GM12801 (cell line): ENCODE data around the gene EDC3.

Experiments
- TF ChIP-seq, protein P1 (sequence below): IDR thresholded peaks from one replicate; pipeline ENCODE4 v1.5.1; 2011; ENCODE audit warnings: control low read depth; ENCODE audit not compliant: insufficient read length; ENCODE audit errors: extremely low read depth

The EDC3 gene

GRCh38 chr15:74695597-74696397 lies at the start of gene EDC3:
Gene EDC3, minus strand, starts transcription at chr15:74696024. Its CDS starts 20,900 bp downstream, at chr15:74675124.
- TF ChIP-seq, protein P1, sequence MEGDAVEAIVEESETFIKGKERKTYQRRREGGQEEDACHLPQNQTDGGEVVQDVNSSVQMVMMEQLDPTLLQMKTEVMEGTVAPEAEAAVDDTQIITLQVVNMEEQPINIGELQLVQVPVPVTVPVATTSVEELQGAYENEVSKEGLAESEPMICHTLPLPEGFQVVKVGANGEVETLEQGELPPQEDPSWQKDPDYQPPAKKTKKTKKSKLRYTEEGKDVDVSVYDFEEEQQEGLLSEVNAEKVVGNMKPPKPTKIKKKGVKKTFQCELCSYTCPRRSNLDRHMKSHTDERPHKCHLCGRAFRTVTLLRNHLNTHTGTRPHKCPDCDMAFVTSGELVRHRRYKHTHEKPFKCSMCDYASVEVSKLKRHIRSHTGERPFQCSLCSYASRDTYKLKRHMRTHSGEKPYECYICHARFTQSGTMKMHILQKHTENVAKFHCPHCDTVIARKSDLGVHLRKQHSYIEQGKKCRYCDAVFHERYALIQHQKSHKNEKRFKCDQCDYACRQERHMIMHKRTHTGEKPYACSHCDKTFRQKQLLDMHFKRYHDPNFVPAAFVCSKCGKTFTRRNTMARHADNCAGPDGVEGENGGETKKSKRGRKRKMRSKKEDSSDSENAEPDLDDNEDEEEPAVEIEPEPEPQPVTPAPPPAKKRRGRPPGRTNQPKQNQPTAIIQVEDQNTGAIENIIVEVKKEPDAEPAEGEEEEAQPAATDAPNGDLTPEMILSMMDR, result no peak

DNA sequence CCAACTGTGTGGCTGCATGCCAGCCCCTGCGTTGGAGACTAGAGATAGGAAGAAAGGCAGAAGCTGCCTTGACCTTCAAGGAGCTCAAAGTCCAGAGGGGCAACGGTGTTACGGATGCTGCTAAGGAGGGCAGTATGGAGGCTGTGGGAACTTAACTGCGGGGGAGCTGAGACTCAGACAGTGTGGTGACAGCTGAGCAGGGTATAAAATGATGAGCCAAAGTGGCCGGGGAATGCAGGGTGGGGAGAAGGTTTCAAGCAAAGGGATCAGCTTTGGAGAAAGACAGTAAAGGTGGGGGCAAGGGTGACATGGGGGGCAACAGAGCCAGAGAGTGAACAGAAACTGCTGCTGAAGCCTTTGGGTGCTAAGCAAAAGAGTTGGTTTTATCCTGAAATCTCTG lies 46.6 kb upstream of the EDC3 start:
- TF ChIP-seq, protein P1, result no peak

DNA sequence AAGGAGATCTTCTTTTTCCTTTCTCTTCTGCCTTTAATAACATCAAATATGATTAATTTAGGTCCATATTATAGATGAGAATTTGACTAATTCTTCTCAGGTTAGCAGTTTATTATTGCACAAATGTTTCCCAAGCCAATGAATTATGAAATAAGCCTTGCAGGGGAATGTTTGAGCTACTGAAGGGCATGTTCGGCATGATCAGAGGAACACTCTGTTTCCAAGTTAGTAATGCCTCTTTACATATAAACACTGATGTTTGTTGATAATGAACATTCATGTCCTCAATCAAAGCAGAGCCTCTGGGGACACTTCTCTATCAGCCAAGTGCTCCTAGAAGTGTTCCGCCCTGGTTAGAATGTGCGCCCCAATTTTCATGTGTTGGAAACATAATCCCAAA lies 39.5 kb upstream of the EDC3 start:
- TF ChIP-seq, protein P1, result no peak

DNA sequence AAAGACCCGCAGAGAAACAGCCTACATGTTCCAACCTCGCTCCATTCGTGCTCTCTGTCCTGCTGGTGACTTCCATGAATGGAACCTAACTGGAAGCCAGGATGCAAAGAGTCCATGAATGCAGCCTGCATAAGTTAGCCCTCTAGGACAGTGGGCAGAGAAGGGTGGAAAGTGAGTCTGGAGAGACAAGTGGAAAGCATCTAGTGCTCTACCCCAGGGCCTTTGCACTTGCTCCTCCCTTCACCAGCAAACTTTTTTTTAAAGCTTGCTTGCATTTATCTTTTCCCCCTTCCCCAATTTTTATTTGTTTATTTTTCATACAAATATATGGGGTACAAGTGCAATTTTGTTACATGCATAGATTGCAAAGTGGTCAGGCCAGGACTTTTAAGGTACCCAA lies 37.4 kb upstream of the EDC3 start:
- TF ChIP-seq, protein P1, result no peak

- TF ChIP-seq, protein P1, result no peak
Measured at GRCh38 chr15:74732846-74733245, 37.0 kb upstream of the EDC3 start.

DNA sequence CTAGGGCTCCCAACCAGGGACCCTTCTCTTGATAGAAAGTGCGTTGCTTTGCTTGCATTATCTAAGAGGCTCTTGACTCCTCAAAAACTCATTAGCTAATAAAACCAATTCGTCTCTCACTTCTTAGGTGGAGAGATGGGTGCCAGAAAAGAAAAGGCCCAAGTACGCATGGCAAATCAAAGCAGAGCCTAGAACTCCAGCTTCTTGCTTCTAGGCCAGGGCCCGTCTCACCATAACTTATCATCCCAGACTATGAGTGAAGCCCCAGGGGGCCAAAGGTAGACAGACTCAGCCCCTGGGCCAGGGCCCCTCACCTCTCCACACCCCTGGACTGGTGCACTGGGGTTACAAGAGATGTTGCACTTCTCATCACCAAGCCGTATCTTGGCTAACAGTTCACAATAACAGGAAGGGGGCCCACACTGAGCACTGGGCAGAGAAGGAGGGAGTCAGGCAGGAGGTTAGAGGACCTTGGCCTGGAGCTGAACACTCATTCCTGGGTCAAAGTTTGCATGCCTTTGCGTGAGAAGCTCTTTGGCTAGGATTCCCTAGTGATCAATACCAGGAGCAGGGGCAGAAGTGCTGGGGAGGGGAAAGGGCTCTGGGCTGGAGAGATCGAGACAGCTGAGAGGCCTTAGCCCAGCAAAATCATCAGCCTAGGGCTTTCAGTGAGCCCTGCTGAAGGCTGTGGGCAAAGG lies 34.9 kb upstream of the EDC3 start:
- TF ChIP-seq, protein P1, result no peak

GRCh38 chr15:74727727-74728126 lies 31.9 kb upstream of the EDC3 start:
- TF ChIP-seq, protein P1, result no peak
